Nephron (organoid): ENCODE data around the gene SSR3.

ENCODE experiments used
- H3K27ac Mint-ChIP-seq, 3 experiments: 2 replicates each; pipeline ENCODE4 v1.8.0; 2020; ENCODE audit warnings: mixed read lengths in 3 of 3, mild to moderate bottlenecking in 2 of 3, moderate library complexity in 1 of 3
- H3K27me3 Mint-ChIP-seq: 2 replicates; pipeline ENCODE4 v1.8.0; 2021; ENCODE audit warnings: low read depth, mild to moderate bottlenecking, moderate library complexity, mixed read lengths
- H3K36me3 Mint-ChIP-seq: 2 replicates; pipeline ENCODE4 v1.8.0; 2020; ENCODE audit warnings: low read depth, mixed read lengths
- H3K4me1 Mint-ChIP-seq: 2 replicates; pipeline ENCODE4 v1.8.0; 2020; ENCODE audit warnings: mixed read lengths
- H3K4me3 Mint-ChIP-seq, 3 experiments: 2 replicates each; pipeline ENCODE4 v1.8.0; 2020; ENCODE audit warnings: mild to moderate bottlenecking in 3 of 3, mixed read lengths in 3 of 3, moderate library complexity in 2 of 3
- H3K9me3 Mint-ChIP-seq: 2 replicates; pipeline ENCODE4 v1.8.0; 2020; ENCODE audit warnings: mixed read lengths
- TF ChIP-seq, protein P1 (sequence below), 3 experiments: fragments of 200-600 bp; sonication (generic); IDR thresholded peaks; one replicate each; pipeline ENCODE4 v1.5.0; 2021; ENCODE audit warnings: antibody characterized with exemption in 3 of 3; ENCODE audit not compliant: unreplicated experiment in 3 of 3

Gene SSR3

DNA sequence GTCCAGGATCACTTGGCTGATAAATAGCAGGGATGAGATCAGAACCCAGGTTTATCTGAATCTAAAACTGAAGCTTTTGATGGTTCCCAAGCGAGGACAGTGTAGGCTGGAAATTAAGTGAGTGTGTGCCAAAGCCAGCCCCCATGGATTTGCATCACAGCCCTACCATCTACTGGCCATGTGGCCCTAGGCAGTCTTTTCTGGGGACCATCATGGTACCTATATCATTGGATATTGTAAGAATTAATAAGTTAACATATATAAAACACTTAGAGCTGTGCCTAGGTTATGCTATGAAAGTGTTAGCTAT lies 32.8 kb upstream of the SSR3 start:
- Mint-ChIP-seq H3K4me1 (no peaks in the 10 kb centered on the region), H3K36me3 (no peaks in the 10 kb centered on the region), H3K27ac (no peak overlapping the region), H3K9me3 (no peaks in the 10 kb centered on the region), H3K4me3 (no peak overlapping the region), H3K27me3 (no peaks in the 10 kb centered on the region)
- TF ChIP-seq, protein P1, sequence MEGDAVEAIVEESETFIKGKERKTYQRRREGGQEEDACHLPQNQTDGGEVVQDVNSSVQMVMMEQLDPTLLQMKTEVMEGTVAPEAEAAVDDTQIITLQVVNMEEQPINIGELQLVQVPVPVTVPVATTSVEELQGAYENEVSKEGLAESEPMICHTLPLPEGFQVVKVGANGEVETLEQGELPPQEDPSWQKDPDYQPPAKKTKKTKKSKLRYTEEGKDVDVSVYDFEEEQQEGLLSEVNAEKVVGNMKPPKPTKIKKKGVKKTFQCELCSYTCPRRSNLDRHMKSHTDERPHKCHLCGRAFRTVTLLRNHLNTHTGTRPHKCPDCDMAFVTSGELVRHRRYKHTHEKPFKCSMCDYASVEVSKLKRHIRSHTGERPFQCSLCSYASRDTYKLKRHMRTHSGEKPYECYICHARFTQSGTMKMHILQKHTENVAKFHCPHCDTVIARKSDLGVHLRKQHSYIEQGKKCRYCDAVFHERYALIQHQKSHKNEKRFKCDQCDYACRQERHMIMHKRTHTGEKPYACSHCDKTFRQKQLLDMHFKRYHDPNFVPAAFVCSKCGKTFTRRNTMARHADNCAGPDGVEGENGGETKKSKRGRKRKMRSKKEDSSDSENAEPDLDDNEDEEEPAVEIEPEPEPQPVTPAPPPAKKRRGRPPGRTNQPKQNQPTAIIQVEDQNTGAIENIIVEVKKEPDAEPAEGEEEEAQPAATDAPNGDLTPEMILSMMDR (IDR thresholded peaks at IDR 0.05; ENCODE audit: unreplicated experiment in 3 of 3): no peak

DNA sequence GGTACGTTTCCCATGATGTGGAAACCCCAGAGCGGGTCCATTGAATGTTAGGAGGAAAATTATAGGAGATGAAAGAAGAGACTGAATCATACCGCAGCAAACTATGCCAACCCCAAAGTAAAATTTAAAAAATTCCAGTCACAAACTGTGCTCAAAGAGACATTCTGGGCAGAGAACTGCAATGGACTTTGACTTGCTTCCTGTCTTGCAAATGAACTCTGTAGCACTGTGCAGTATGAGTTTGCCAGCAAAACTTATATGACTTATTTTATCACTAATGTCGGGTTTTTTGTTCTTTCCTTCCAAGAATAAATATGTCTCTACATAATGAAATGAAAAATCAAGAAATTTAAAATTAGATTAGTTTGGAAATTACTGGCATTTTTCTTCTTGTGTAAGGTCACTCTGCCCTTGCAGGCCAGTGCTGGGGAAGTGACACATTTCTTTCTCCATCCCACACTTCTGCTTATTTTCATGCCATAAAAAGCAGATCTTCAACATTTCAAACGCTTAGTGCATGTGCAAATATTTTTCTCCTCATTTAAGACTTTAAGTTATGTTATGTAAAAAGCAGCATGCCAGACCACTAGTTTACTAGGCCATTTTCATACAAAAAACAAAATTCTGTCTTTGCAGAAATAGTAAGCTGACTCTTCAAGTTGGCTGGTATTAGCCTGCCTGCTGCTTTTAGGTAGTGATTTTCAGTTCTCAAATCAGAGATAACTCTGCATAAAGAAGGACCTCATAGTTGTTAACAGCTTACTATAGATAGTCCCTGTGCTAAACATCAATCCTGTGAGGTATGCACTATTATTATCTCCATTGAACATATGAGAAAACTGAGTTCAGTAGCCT lies 32.2 kb upstream of the SSR3 start:
- Mint-ChIP-seq H3K4me1 (no peaks in the 10 kb centered on the region), H3K36me3 (no peaks in the 10 kb centered on the region), H3K27me3 (no peaks in the 10 kb centered on the region), H3K27ac (no peak overlapping the region), H3K9me3 (no peaks in the 10 kb centered on the region), H3K4me3 (no peak overlapping the region)
- TF ChIP-seq, protein P1 (IDR thresholded peaks at IDR 0.05; ENCODE audit: unreplicated experiment in 3 of 3): no peak

DNA sequence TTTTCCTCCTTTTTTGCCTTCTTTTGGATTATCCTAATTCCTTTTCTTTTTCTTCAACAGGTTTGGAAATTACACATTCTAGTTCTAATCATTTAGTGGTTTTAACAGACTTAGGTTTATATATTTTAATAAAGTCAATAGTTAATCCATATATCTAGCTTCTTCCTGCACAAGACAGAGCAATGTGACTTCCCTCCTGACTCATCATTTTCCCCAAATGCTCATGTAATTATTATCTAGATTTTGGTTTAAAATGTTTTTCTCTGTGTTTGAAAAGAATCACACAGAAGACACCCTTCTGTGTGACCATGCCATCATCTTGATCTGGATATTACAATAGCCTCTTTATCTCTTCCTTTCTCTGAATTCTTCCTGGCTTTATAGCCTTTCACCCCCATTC lies 28.6 kb upstream of the SSR3 start:
- no peaks in the 10 kb centered on the region for H3K36me3 Mint-ChIP-seq
- H3K27me3 Mint-ChIP-seq: no peaks in the 10 kb centered on the region
- TF ChIP-seq, protein P1 (IDR thresholded peaks at IDR 0.05; ENCODE audit: unreplicated experiment in 3 of 3): no peak
- H3K9me3 Mint-ChIP-seq: no peaks in the 10 kb centered on the region
- no peak overlapping the region for H3K27ac Mint-ChIP-seq
- H3K4me1 Mint-ChIP-seq: no peaks in the 10 kb centered on the region
- no peak overlapping the region for H3K4me3 Mint-ChIP-seq

DNA sequence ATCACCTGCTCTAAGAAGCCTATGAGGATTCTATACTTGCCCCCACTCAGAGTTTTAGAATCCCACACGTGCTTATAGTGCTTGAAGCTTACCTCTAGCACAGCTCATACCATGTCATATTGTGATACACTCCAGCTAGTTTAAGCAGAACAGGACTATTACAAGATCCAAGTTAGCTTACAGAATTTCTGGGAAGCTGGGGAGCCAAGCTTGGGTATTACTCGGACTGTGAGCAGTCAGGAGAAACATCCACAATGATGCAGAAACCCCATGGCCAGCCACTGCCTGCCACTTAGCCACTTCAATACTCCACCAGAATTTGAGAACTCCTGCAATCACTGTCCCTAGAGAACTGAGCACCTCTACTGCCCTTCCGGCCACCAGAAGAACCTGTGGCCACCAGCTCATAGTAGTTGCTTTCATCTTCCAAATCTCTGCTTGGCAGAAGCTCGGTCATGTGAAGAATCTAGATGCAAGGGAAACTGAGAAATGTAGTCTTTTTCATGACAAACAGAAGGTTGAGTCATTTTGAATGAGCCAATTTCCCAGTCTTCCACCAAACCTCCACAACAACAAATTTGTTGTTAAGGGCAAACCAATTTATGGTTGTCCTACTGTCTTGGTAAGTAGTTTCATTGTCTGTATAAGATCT lies 27.7 kb upstream of the SSR3 start:
- Mint-ChIP-seq H3K9me3 (no peaks in the 10 kb centered on the region), H3K4me3 (no peak overlapping the region), H3K27ac (no peak overlapping the region), H3K36me3 (no peaks in the 10 kb centered on the region), H3K4me1 (no peaks in the 10 kb centered on the region), H3K27me3 (no peaks in the 10 kb centered on the region)
- TF ChIP-seq, protein P1 (IDR thresholded peaks at IDR 0.05; ENCODE audit: unreplicated experiment in 3 of 3): no peak

DNA sequence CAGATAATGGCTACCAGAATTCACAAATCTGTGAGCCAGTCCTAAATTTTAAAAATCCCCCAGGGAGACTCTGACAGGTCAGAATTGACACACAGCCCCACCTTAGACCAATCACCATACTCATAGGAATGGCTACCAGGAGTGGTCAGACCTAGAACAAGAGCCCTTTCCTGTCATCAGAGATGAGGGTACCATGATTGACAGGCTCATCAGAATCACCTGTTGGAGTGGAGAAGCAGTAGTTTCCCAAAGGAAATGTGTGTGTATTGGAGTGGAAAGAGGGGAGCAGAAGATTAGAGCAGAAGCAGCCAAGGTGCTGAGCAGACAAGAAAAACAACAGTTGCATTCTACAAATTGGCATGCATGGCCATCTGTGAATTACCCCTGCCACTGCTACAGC lies 27.0 kb upstream of the SSR3 start:
- Mint-ChIP-seq H3K9me3 (no peaks in the 10 kb centered on the region), H3K4me1 (no peaks in the 10 kb centered on the region), H3K36me3 (no peaks in the 10 kb centered on the region), H3K27me3 (no peaks in the 10 kb centered on the region), H3K4me3 (no peak overlapping the region), H3K27ac (no peak overlapping the region)
- TF ChIP-seq, protein P1 (IDR thresholded peaks at IDR 0.05; ENCODE audit: unreplicated experiment in 3 of 3): no peak

DNA sequence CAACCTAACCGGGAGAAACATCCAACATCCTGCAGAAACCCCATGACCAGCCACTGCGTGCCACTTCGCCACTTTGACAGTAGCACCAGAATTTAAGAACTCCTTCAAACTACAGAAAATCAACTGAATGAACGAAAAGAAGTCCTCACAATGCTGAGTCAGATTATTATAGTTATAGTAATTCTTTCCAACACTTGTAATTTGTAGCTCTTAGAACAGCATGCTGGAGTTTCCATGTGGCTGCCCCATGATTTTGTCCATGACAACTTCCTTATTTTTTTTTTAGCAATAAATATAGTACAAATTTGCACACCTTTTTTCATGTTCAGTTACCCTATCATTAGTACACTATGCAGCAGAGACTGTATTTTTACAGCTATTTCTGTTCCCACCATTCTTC lies 26.1 kb upstream of the SSR3 start:
- no peaks in the 10 kb centered on the region for H3K4me1 Mint-ChIP-seq
- no peaks in the 10 kb centered on the region for H3K9me3 Mint-ChIP-seq
- H3K27me3 Mint-ChIP-seq: no peaks in the 10 kb centered on the region
- no peaks in the 10 kb centered on the region for H3K36me3 Mint-ChIP-seq
- TF ChIP-seq, protein P1 (IDR thresholded peaks at IDR 0.05; ENCODE audit: unreplicated experiment in 3 of 3): no peak
- H3K27ac Mint-ChIP-seq: no peak overlapping the region
- no peak overlapping the region for H3K4me3 Mint-ChIP-seq
